Activated B cell treated with CpG ODN at 0.5 μM for 24 hours (primary cell): ENCODE results near the gene FNDC1. TPM values are rescaled to one million over a fixed set of nuclear protein-coding genes. Genes with fewer than 3 reads are reported as not detected.

Experiments
- ATAC-seq: fragments of 200-7000 bp; cut with Tn5 transposase; one replicate; pipeline ENCODE4 v1.10.0; 2021; ENCODE audit warnings: low read depth, mild to moderate bottlenecking, moderate library complexity
- CTCF ChIA-PET: fragments of 350-600 bp; sonication (Branson Sonifier 250); formaldehyde crosslinking; loops from one replicate; lab custom pipeline; 2021; ENCODE audit warnings: antibody characterized with exemption; lab: Charles Lee
- POLR2A ChIA-PET: fragments of 350-600 bp; sonication (Branson Sonifier 250); formaldehyde crosslinking; loops from one replicate; lab custom pipeline; 2021; ENCODE audit warnings: antibody characterized with exemption; lab: Charles Lee
- DNase-seq: peaks from one replicate; pipeline ENCODE4 v3.0.0; 2022
- H3K27ac Mint-ChIP-seq: one replicate; pipeline ENCODE4 v1.8.0; 2020; ENCODE audit warnings: mixed read lengths
- H3K27me3 Mint-ChIP-seq: one replicate; pipeline ENCODE4 v1.8.0; 2021; ENCODE audit warnings: mixed read lengths
- H3K36me3 Mint-ChIP-seq: one replicate; pipeline ENCODE4 v1.8.0; 2021; ENCODE audit warnings: low read depth, mixed read lengths
- H3K4me1 Mint-ChIP-seq: one replicate; pipeline ENCODE4 v1.8.0; 2021; ENCODE audit warnings: mixed read lengths
- H3K4me3 Mint-ChIP-seq: one replicate; pipeline ENCODE4 v1.8.0; 2020; ENCODE audit warnings: mild to moderate bottlenecking, mixed read lengths
- H3K9me3 Mint-ChIP-seq: one replicate; pipeline ENCODE4 v1.8.0; 2020; ENCODE audit warnings: mixed read lengths
- intact Hi-C: fragments of 100-400 bp; cut with micrococcal nuclease; formaldehyde crosslinking; loops from one replicate; pipeline ENCODE4 v1.15.1; 2024
- total RNA-seq: library from RNA; stranded (reverse); gene quantifications from 2 replicates; pipeline ENCODE4 v1.2.3, GENCODE V29; 2022
- TF ChIP-seq, protein P1 (sequence below): fragments of 200-600 bp; IDR thresholded peaks from one replicate; pipeline ENCODE4 v1.8.0; 2022; ENCODE audit warnings: antibody characterized with exemption, mild to moderate bottlenecking

FNDC1 gene
- total RNA-seq, 1 donor from 2014 or later, result not detected

DNA sequence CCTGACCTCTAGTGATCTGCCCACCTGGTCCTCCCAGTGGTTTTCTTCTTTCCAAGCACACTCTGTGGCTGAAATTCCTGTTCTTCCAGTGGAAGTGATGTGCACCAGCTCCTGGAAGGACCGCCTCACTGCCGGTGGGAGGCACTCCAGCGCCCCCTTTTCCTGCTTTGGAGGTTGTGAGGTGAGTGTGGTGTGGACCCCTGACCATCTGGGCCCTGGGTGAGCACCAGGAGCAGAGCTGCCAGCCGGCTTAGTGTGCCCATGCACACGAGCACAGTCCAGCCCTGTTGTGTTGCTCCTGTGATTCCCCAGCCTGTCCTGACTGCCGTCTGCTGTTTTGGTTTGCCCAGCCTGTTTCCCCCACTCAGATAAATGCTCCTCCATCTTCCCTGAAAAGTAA lies 134.6 kb downstream of the FNDC1 start:
- CTCF ChIA-PET, result no interaction called here

DNA sequence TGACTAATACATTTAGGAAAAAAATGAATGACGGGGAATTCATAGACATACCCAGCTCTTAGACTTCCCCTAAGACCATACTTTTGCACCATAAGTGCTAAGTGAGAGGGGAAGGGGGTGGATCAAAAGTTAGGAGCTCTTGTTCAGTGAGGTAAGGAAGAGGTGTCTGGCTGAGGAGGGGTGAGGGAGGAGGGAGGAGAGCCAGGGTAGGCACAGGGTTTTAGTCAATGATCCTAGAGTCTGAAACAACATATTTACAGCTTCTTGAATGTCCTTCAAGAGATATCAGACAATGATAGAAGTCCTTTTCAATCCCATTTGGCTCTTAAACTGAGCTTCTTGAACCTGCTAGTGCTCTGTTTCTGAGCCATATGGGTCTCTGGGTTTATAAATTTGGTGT lies 135.4 kb downstream of the FNDC1 start:
- Mint-ChIP-seq H3K4me1 (no peaks in the 10 kb centered on the region), H3K36me3 (no peaks in the 10 kb centered on the region)
- CTCF ChIA-PET, result no interaction called here

More for the DNA sequence above, 134.6 kb downstream of the FNDC1 start:
- intact Hi-C loops, result no loop called here
- H3K4me1 Mint-ChIP-seq, result no peaks in the 10 kb centered on the region
- ATAC-seq, result no peak
- no peaks in the 10 kb centered on the region for H3K9me3 Mint-ChIP-seq
- POLR2A ChIA-PET, result no interaction called here
- H3K27me3 Mint-ChIP-seq, result peaks cover 7% of the 10 kb centered on the region
- H3K36me3 Mint-ChIP-seq, result no peaks in the 10 kb centered on the region
- no peak overlapping the region for H3K27ac Mint-ChIP-seq
- no peak overlapping the region for H3K4me3 Mint-ChIP-seq
- TF ChIP-seq, protein P1, sequence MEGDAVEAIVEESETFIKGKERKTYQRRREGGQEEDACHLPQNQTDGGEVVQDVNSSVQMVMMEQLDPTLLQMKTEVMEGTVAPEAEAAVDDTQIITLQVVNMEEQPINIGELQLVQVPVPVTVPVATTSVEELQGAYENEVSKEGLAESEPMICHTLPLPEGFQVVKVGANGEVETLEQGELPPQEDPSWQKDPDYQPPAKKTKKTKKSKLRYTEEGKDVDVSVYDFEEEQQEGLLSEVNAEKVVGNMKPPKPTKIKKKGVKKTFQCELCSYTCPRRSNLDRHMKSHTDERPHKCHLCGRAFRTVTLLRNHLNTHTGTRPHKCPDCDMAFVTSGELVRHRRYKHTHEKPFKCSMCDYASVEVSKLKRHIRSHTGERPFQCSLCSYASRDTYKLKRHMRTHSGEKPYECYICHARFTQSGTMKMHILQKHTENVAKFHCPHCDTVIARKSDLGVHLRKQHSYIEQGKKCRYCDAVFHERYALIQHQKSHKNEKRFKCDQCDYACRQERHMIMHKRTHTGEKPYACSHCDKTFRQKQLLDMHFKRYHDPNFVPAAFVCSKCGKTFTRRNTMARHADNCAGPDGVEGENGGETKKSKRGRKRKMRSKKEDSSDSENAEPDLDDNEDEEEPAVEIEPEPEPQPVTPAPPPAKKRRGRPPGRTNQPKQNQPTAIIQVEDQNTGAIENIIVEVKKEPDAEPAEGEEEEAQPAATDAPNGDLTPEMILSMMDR, result no peak
- DNase-seq, result no peak

DNA sequence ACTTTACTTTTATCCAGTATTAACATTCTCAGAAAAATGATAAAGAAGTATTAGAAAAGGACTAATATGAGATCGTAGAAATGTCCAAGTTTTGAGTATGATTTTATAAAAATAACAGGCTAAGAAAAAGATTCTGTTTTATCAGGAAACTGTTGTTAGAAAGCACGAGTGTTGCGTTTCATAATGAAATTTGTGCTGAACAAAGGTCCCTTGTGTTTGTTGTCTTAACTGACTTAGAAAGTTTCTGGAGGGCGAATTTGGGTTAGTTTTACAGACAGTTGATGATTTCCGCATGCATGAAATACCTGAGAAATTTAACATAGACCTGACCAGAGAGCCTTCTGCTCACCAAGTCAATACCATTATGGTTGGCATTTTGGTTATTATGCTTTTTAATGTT lies 136.0 kb downstream of the FNDC1 start:
- DNase-seq, result no peak
- TF ChIP-seq, protein P1, result no peak
- intact Hi-C loops, result no loop called here
- ATAC-seq, result no peak
- POLR2A ChIA-PET, result no interaction called here
- Mint-ChIP-seq H3K36me3 (no peaks in the 10 kb centered on the region), H3K9me3 (no peaks in the 10 kb centered on the region), H3K27me3 (peaks cover 6% of the 10 kb centered on the region), H3K4me1 (no peaks in the 10 kb centered on the region), H3K4me3 (no peak overlapping the region), H3K27ac (no peak overlapping the region)
- CTCF ChIA-PET, result no interaction called here

More for the DNA sequence above, 135.4 kb downstream of the FNDC1 start:
- no peak for ATAC-seq
- Mint-ChIP-seq H3K27ac (no peak overlapping the region), H3K9me3 (no peaks in the 10 kb centered on the region), H3K4me3 (no peak overlapping the region), H3K27me3 (peaks cover 6% of the 10 kb centered on the region)
- TF ChIP-seq, protein P1, result no peak
- DNase-seq, result no peak
- intact Hi-C loops, result no loop called here
- POLR2A ChIA-PET, result no interaction called here

DNA sequence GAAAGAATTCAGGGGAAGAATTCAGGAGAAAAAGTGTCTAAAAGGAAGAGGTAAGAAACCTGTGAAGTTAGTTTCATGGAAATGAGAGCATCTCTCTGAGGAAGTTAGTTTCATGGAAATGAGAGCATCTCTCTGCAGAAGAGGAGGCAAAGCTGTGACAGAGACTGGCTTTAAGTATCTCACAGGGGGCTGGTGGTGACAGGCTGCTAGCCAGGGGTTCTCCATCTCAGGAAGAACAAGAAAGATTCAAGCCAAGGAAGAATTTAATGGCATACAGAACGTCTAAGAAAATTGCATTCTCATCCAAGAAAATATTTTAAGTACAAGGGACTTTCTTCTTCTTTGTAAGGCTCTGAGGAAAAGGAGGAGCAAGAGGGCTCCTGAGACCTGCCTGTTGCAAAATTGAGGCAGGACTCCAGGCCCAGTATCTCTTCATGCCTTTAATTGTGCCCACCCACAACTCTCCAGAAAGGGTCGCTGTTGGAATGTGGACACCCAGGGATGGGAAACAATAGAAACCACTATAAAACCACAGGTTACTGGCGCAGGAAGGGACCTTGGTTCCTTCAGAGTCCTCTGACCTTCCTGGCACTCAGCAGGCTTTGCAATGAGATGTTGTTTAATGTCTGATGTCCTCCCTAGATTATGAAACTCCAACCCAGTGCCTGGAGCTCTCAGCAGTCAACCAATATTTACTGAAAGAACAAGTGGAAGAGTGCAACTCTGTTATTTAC lies 136.8 kb downstream of the FNDC1 start:
- ChIA-PET CTCF (no interaction called here), POLR2A (no interaction called here)

DNA sequence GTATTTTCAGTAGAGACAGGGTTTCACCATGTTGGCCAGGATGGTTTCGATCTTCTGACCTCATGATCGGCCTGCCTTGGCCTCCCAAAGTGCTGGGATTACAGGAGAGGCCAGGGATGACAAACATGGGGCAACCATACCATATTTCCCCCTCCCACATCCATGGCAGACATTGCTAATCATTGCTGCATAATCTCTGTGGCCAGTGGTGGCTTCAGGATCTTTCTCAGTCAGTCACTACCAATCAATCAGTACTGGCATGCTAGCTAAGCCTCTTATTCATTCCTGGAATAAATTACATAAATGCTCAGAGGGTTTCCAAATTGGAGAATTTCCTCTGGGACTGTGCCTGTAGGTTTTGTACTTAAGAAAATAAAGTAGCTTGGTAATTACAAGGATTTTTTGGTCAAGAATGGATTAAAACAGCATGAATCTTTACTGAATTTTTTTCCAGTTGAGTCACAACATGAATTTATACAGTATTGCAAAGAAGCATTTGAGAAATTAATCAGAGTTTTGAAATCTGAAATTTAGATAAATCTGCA lies 138.1 kb downstream of the FNDC1 start:
- Mint-ChIP-seq H3K27me3 (peaks cover 6% of the 10 kb centered on the region), H3K9me3 (no peaks in the 10 kb centered on the region), H3K4me1 (no peaks in the 10 kb centered on the region), H3K27ac (no peak overlapping the region), H3K4me3 (no peak overlapping the region), H3K36me3 (no peaks in the 10 kb centered on the region)
- POLR2A ChIA-PET, result no interaction called here
- TF ChIP-seq, protein P1, result no peak
- intact Hi-C loops, result no loop called here
- CTCF ChIA-PET, result no interaction called here
- no peak for ATAC-seq
- DNase-seq, result no peak

More for the DNA sequence above, 136.8 kb downstream of the FNDC1 start:
- Mint-ChIP-seq H3K36me3 (no peaks in the 10 kb centered on the region), H3K4me1 (no peaks in the 10 kb centered on the region), H3K27me3 (peaks cover 6% of the 10 kb centered on the region), H3K27ac (no peak overlapping the region), H3K4me3 (no peak overlapping the region), H3K9me3 (no peaks in the 10 kb centered on the region)
- intact Hi-C loops, result no loop called here
- ATAC-seq (no peak), DNase-seq (no peak)
- TF ChIP-seq, protein P1, result no peak
